HFF-Myc (cell line): ENCODE measurements around the gene GALNT13.

ENCODE experiments used
- DNase-seq: peaks from one replicate; pipeline ENCODE4 v3.0.0-alpha.2; 2011; ENCODE audit warnings: low read depth; ENCODE audit errors: extremely low read depth
- H3K4me3 ChIP-seq: replicated peaks from 2 replicates; pipeline ENCODE4 v1.5.1; 2011; ENCODE audit warnings: low read depth, mild to moderate bottlenecking, control low read depth, low read length
- TF ChIP-seq, protein P1 (sequence below): IDR thresholded peaks from 2 replicates; pipeline ENCODE4 v1.5.1; 2012; ENCODE audit warnings: mild to moderate bottlenecking, low read depth, low read length, control low read depth; ENCODE audit errors: missing control alignments

The GALNT13 gene

DNA sequence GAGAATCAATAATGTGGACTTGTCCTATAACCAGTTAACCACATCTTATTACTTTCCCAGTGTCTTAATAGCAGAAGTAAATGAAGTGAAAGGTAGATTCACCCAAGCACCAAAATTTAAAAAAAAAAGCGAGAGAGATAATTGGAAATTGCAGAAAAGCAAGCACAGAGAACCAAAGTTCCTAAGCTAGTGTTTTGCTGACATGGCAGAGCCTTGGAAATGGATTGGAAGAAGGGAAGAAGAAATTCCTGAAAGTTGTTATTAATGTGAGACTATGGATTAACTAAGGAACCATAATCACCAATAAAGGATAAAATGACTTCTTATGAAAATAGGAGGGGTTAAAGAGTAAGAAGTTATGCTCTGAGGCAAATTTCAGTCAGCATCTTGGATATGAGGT is 384.4 kb downstream of the GALNT13 start:
- no peak overlapping the region for H3K4me3 ChIP-seq
- TF ChIP-seq, protein P1, sequence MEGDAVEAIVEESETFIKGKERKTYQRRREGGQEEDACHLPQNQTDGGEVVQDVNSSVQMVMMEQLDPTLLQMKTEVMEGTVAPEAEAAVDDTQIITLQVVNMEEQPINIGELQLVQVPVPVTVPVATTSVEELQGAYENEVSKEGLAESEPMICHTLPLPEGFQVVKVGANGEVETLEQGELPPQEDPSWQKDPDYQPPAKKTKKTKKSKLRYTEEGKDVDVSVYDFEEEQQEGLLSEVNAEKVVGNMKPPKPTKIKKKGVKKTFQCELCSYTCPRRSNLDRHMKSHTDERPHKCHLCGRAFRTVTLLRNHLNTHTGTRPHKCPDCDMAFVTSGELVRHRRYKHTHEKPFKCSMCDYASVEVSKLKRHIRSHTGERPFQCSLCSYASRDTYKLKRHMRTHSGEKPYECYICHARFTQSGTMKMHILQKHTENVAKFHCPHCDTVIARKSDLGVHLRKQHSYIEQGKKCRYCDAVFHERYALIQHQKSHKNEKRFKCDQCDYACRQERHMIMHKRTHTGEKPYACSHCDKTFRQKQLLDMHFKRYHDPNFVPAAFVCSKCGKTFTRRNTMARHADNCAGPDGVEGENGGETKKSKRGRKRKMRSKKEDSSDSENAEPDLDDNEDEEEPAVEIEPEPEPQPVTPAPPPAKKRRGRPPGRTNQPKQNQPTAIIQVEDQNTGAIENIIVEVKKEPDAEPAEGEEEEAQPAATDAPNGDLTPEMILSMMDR: no peak
- DNase-seq: no peak

DNA sequence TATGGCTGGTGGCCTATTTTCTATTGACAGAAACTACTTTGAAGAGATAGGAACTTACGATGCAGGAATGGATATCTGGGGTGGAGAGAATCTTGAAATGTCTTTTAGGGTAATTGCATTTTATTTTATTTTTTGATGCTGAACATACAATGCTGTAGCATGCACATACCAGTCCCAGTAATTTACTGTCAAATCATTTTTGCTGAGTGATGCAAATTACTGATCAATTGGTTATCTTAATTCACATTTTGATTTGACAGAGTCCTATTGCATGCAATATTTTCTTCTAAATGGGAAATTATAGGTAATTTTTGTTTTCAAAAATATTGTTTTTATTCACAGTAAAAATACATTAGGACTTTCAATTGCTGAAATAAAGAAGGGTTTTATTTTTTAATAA is 387.3 kb downstream of the GALNT13 start:
- DNase-seq: no peak
- H3K4me3 ChIP-seq: no peak overlapping the region
- TF ChIP-seq, protein P1: no peak

DNA sequence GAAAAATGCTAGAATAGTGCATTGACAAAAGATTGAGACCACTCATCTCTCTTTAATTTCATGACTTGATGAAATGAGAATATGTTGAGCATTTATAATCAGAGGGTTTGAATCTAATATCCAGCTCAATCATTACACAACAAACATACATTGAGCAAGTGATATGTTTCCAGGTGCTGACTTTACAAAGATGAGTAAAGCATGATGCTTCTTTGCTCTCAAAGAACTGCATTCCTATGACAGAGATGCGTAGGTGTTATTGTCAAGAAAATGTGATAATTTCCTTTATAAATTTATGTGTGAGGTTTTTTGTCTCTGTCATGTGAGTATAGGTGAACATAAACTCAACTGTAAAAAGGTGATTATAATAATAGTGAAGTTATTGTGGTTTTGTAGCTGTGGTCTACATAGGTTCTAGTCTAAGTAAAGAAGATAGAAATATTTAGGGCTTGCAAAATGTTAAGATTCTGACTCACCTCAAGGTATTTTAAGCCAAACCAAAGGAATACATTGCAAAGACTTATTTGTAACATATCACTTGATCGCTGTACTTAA is 389.8 kb downstream of the GALNT13 start:
- H3K4me3 ChIP-seq: no peak overlapping the region
- DNase-seq: no peak
- TF ChIP-seq, protein P1: no peak

DNA sequence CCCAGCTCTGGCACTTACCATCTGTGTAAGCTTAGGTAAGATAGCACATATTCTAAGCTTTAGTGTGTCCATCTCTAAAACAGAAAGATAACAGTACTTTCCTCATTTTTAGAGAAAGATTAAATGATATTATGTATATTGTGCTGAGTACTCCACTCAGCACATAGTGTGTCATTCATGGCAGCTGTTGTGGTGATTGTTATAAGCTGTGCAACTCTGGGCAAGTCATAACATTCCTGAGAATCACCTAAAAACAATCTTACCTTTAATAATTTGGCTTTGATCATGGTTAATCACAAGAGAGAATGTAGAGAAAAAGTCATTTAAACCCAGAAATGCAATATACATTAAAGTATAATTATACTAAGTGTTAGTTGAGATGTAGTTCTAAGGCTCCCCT is 391.5 kb downstream of the GALNT13 start:
- TF ChIP-seq, protein P1: no peak
- H3K4me3 ChIP-seq: no peak overlapping the region
- no peak for DNase-seq

DNA sequence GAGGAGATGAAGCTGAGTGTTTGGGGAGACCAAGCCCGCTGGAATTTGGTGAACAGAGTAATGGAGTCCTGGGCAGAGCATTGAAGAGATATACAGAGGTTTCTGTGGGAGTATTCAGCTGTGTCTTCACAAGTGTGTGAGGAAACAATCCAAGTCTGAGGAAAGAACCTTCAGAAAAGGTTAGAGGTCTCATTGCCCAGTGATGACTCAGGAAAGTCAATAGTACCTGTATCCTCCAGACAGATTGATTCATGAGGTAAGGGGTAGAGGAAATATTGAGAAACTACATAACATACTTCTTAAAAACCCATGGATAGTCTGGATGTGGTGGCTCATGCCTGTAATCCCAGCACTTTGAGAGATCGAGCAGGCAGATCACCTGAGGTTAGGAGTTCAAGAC is 392.3 kb downstream of the GALNT13 start:
- no peak overlapping the region for H3K4me3 ChIP-seq
- DNase-seq: no peak
- TF ChIP-seq, protein P1: no peak

DNA sequence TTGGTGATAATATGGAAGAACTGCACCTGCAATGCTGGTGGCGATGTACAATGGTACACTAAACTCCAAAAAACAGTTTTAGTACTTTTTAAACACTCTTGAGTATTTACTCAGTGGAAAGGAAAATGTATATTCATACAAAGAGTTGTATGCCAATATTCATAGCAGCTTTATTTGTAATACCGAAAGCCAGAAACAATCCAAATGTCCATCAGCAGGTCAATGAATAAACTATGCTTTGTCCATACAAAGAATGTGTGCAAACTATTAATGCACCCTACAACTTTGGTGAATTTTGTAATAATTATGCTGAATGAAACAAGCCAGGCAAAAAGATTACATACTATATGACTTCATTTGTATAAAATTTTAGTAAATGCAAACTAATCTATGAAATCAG is 396.3 kb downstream of the GALNT13 start:
- TF ChIP-seq, protein P1: no peak

DNA sequence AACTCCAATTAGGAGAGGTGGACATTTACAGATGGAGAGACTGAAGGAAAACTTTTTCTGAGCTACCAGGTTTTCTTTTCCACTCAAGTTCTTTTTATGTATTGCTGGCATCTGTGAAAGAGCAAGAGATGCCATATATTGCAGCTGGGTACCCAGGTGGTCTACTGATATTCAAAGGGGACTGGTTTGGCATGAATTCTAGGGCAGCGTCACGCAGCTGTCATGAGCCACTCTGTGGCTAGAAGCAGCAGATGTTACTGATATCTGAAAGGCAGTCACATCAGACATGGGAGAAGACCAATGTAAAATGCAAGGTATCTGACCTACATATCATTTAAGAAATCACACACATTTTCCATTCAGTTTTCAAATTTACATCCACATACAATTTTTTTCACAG is 408.8 kb downstream of the GALNT13 start:
- no peak for DNase-seq
- TF ChIP-seq, protein P1: no peak
- H3K4me3 ChIP-seq: no peak overlapping the region

More for the DNA sequence above, 396.3 kb downstream of the GALNT13 start:
- no peak for DNase-seq
- no peak overlapping the region for H3K4me3 ChIP-seq
